HEK293 (cell line): ENCODE results near the gene CADM4.
A peak's percentile ranks its signal among the peaks of the same experiment; 100 is the strongest.

Experiments
- CTCF ChIA-PET: fragments of 350-600 bp; formaldehyde crosslinking; extraction: SDS; loops from one replicate; lab custom pipeline; 2021; ENCODE audit warnings: antibody characterized with exemption; lab: Yijun Ruan, JAX
- POLR2A ChIA-PET: fragments of 300-600 bp; formaldehyde crosslinking; extraction: SDS; loops from one replicate; lab custom pipeline; 2020; ENCODE audit warnings: antibody characterized with exemption, inconsistent platforms; lab: Yijun Ruan, JAX
- H3K27ac ChIP-seq: fragments of 200-500 bp; sonication (Bioruptor generic); 2 replicates; pipeline ENCODE4 v1.5.1; 2014; ENCODE audit warnings: low read depth, low read length, control low read depth, inconsistent platforms; ENCODE audit errors: extremely low read depth
- H3K36me3 ChIP-seq, 2 experiments: fragments of 200-500 bp in 1 of 2; sonication (Bioruptor generic) in 1 of 2; 1 replicate in 1 of 2; 2 replicates in 1 of 2; pipeline ENCODE4 v1.5.1; 2014 to 2017; ENCODE audit warnings: inconsistent platforms in 2 of 2, low read length in 2 of 2; ENCODE audit not compliant: control insufficient read depth in 2 of 2, insufficient read depth in 1 of 2
- H3K4me1 ChIP-seq: fragments of 200-500 bp; sonication (Bioruptor generic); 2 replicates; pipeline ENCODE4 v1.5.1; 2014; ENCODE audit warnings: mild to moderate bottlenecking, low read length, inconsistent platforms; ENCODE audit not compliant: control insufficient read depth, insufficient read depth
- H3K4me3 ChIP-seq: 2 replicates; pipeline ENCODE4 v1.5.1; 2011; ENCODE audit warnings: low read depth, mild to moderate bottlenecking, control low read depth, low read length, moderate library complexity
- H3K9me3 ChIP-seq: fragments of 200-500 bp; sonication (Bioruptor generic); 2 replicates; pipeline ENCODE4 v1.5.1; 2014; ENCODE audit warnings: low read depth, low read length, inconsistent platforms; ENCODE audit not compliant: control insufficient read depth, insufficient read depth
- KLF1 ChIP-seq: fragments of 450-650 bp; formaldehyde crosslinking; IDR thresholded peaks from 2 replicates; pipeline ENCODE4 v1.5.1; 2016; ENCODE audit warnings: missing biosample characterization, missing genetic modification characterization
- KLF8 ChIP-seq: fragments of 450-650 bp; formaldehyde crosslinking; IDR thresholded peaks from 2 replicates; pipeline ENCODE4 v1.5.1; 2016; ENCODE audit warnings: missing biosample characterization, missing genetic modification characterization
- SCRT1 ChIP-seq: fragments of 450-650 bp; formaldehyde crosslinking; IDR thresholded peaks from 2 replicates; pipeline ENCODE4 v1.5.1; 2016; ENCODE audit warnings: missing biosample characterization, missing genetic modification characterization, borderline replicate concordance
- ZBTB17 ChIP-seq: fragments of 450-650 bp; formaldehyde crosslinking; IDR thresholded peaks from 2 replicates; pipeline ENCODE4 v1.5.1; 2016; ENCODE audit warnings: missing biosample characterization, missing genetic modification characterization
- ZBTB26 ChIP-seq: fragments of 450-650 bp; formaldehyde crosslinking; optimal IDR thresholded peaks from 2 replicates; pipeline ENCODE3; 2016; ENCODE audit warnings: missing biosample characterization, mild to moderate bottlenecking, missing genetic modification characterization
- ZBTB7A ChIP-seq: fragments of 450-650 bp; formaldehyde crosslinking; IDR thresholded peaks from 2 replicates; pipeline ENCODE4 v1.5.1; 2016; ENCODE audit warnings: low read depth, missing biosample characterization, missing genetic modification characterization
- ZFP69B ChIP-seq: fragments of 450-650 bp; formaldehyde crosslinking; IDR thresholded peaks from 2 replicates; pipeline ENCODE4 v1.5.1; 2016; ENCODE audit warnings: missing biosample characterization, missing genetic modification characterization
- ZNF121 ChIP-seq: fragments of 450-650 bp; formaldehyde crosslinking; IDR thresholded peaks from 2 replicates; pipeline ENCODE4 v1.5.1; 2016; ENCODE audit warnings: missing biosample characterization, missing genetic modification characterization
- ZNF155 ChIP-seq: fragments of 450-650 bp; formaldehyde crosslinking; IDR thresholded peaks from 2 replicates; pipeline ENCODE4 v1.5.1; 2016; ENCODE audit warnings: missing biosample characterization, missing genetic modification characterization
- ZNF175 ChIP-seq: fragments of 450-650 bp; formaldehyde crosslinking; IDR thresholded peaks from 2 replicates; pipeline ENCODE4 v1.5.1; 2016; ENCODE audit warnings: missing biosample characterization, missing genetic modification characterization
- ZNF202 ChIP-seq: fragments of 450-650 bp; formaldehyde crosslinking; IDR thresholded peaks from 2 replicates; pipeline ENCODE4 v1.5.1; 2016; ENCODE audit warnings: missing biosample characterization, missing genetic modification characterization, borderline replicate concordance
- ZNF311 ChIP-seq: fragments of 450-650 bp; formaldehyde crosslinking; IDR thresholded peaks from 2 replicates; pipeline ENCODE4 v1.5.1; 2017; ENCODE audit warnings: missing biosample characterization, missing genetic modification characterization, borderline replicate concordance
- ZNF549 ChIP-seq: fragments of 450-650 bp; IDR thresholded peaks from 2 replicates; pipeline ENCODE4 v1.5.1; 2018; ENCODE audit warnings: missing biosample characterization, missing genetic modification characterization, mild to moderate bottlenecking, inconsistent platforms, moderate library complexity
- ZNF596 ChIP-seq: fragments of 450-650 bp; IDR thresholded peaks from 2 replicates; pipeline ENCODE4 v1.5.0; 2018; ENCODE audit warnings: missing biosample characterization, mild to moderate bottlenecking, missing genetic modification characterization, moderate library complexity
- ZNF600 ChIP-seq: fragments of 450-650 bp; formaldehyde crosslinking; IDR thresholded peaks from 2 replicates; pipeline ENCODE4 v1.5.1; 2016; ENCODE audit warnings: missing biosample characterization, missing genetic modification characterization
- ZNF654 ChIP-seq: fragments of 450-650 bp; formaldehyde crosslinking; IDR thresholded peaks from 2 replicates; pipeline ENCODE4 v1.5.1; 2016; ENCODE audit warnings: low read depth, missing biosample characterization, missing genetic modification characterization
- ZNF785 ChIP-seq: fragments of 450-650 bp; formaldehyde crosslinking; IDR thresholded peaks from 2 replicates; pipeline ENCODE4 v1.5.1; 2016; ENCODE audit warnings: missing biosample characterization, missing genetic modification characterization
- TF ChIP-seq, protein P1 (sequence below): fragments of 450-650 bp; formaldehyde crosslinking; IDR thresholded peaks from 2 replicates; pipeline ENCODE4 v1.5.1; 2017; ENCODE audit warnings: missing biosample characterization, missing genetic modification characterization
- TF ChIP-seq, protein P2 (sequence below): fragments of 450-650 bp; formaldehyde crosslinking; IDR thresholded peaks from 2 replicates; pipeline ENCODE4 v1.5.1; 2016; ENCODE audit warnings: missing biosample characterization, missing genetic modification characterization

Gene CADM4

GRCh38 chr19:43639519-43640423, at the start of gene CADM4 (continued):
- TF ChIP-seq ZNF155 (tag by site-specific recombination) (no peak; the same call in 1 of the 2 replicates), ZNF549 (tag by site-specific recombination) (no peak), ZNF175 (tag by site-specific recombination) (peak; percentile 94; the same call in 1 of the 2 replicates), KLF1 (tag by site-specific recombination) (peak; percentile 100), ZBTB26 (peak; percentile 88), KLF8 (peak; percentile 97), ZNF654 (tag by site-specific recombination) (no peak), ZNF600 (tag by site-specific recombination) (peak; percentile 98), ZFP69B (peak; percentile 96), ZBTB7A (tag by site-specific recombination) (peak; percentile 98), ZBTB17 (peak; percentile 57), ZNF202 (no peak), ZNF785 (tag by site-specific recombination) (peak; percentile 95)
- TF ChIP-seq, protein P1, sequence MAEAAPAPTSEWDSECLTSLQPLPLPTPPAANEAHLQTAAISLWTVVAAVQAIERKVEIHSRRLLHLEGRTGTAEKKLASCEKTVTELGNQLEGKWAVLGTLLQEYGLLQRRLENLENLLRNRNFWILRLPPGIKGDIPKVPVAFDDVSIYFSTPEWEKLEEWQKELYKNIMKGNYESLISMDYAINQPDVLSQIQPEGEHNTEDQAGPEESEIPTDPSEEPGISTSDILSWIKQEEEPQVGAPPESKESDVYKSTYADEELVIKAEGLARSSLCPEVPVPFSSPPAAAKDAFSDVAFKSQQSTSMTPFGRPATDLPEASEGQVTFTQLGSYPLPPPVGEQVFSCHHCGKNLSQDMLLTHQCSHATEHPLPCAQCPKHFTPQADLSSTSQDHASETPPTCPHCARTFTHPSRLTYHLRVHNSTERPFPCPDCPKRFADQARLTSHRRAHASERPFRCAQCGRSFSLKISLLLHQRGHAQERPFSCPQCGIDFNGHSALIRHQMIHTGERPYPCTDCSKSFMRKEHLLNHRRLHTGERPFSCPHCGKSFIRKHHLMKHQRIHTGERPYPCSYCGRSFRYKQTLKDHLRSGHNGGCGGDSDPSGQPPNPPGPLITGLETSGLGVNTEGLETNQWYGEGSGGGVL (tag by site-specific recombination), result peak; percentile 100

- TF ChIP-seq, protein P2, sequence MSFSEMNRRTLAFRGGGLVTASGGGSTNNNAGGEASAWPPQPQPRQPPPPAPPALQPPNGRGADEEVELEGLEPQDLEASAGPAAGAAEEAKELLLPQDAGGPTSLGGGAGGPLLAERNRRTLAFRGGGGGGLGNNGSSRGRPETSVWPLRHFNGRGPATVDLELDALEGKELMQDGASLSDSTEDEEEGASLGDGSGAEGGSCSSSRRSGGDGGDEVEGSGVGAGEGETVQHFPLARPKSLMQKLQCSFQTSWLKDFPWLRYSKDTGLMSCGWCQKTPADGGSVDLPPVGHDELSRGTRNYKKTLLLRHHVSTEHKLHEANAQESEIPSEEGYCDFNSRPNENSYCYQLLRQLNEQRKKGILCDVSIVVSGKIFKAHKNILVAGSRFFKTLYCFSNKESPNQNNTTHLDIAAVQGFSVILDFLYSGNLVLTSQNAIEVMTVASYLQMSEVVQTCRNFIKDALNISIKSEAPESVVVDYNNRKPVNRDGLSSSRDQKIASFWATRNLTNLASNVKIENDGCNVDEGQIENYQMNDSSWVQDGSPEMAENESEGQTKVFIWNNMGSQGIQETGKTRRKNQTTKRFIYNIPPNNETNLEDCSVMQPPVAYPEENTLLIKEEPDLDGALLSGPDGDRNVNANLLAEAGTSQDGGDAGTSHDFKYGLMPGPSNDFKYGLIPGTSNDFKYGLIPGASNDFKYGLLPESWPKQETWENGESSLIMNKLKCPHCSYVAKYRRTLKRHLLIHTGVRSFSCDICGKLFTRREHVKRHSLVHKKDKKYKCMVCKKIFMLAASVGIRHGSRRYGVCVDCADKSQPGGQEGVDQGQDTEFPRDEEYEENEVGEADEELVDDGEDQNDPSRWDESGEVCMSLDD (tag by site-specific recombination), result no peak
- TF ChIP-seq SCRT1 (tag by site-specific recombination) (no peak), ZNF311 (no peak), ZNF121 (tag by site-specific recombination) (peak; percentile 84), ZNF596 (tag by site-specific recombination) (peak; percentile 78)
- no peaks in the 10 kb centered on the region for H3K36me3 ChIP-seq
- H3K27ac ChIP-seq, result no peak overlapping the region
- peaks cover 8% of the 10 kb centered on the region for H3K9me3 ChIP-seq
- H3K4me3 ChIP-seq, result no peak overlapping the region
- POLR2A ChIA-PET, result interaction anchor here (1.2 to 2.5 kb wide), 4 partner anchors 9 to 36 kb away, joined by 3 to 64 read pairs (median 6); partner anchors contain the start of gene PLAUR
- CTCF ChIA-PET, result interaction anchor here (0.6 to 2.5 kb wide), 12 partner anchors 9 to 373 kb away, joined by 3 to 14 read pairs (median 5); partner anchors contain the start of gene PLAUR
- peaks cover 13% of the 10 kb centered on the region for H3K4me1 ChIP-seq
Measured at GRCh38 chr19:43688059-43688701, 48.5 kb upstream of the CADM4 start.
